GM12874 (cell line): ENCODE measurements around the gene KCNS3.

ENCODE experiments used
- TF ChIP-seq, protein P1 (sequence below): IDR thresholded peaks from 2 replicates; pipeline ENCODE4 v1.5.1; 2011; ENCODE audit warnings: low read depth, mild to moderate bottlenecking, control low read depth, low read length, moderate library complexity; ENCODE audit not compliant: insufficient read depth

KCNS3 gene

DNA sequence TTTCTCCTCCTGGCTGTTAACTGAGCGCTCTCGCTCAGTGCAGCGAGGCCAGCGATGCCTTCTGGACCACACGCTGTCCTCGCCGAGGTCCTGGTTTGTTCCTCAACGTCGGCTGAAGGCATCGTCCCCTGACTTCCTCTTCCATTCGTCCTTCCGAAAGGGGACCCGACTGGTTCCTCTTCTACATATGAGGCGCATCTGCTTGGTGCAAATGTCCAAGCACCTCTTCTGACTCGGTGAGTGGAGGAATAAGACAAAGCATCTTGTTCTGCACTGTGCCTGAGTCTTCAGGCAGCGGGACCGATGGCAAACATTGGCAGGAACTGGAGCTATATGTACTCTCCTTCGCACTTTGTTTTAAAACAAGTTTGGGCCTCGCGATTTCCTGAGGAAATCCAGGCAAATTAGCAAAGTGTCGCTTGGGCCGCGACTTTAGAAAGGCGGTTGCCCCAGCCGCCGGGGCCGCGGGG lies 621 bp upstream of the KCNS3 start:
- TF ChIP-seq, protein P1, sequence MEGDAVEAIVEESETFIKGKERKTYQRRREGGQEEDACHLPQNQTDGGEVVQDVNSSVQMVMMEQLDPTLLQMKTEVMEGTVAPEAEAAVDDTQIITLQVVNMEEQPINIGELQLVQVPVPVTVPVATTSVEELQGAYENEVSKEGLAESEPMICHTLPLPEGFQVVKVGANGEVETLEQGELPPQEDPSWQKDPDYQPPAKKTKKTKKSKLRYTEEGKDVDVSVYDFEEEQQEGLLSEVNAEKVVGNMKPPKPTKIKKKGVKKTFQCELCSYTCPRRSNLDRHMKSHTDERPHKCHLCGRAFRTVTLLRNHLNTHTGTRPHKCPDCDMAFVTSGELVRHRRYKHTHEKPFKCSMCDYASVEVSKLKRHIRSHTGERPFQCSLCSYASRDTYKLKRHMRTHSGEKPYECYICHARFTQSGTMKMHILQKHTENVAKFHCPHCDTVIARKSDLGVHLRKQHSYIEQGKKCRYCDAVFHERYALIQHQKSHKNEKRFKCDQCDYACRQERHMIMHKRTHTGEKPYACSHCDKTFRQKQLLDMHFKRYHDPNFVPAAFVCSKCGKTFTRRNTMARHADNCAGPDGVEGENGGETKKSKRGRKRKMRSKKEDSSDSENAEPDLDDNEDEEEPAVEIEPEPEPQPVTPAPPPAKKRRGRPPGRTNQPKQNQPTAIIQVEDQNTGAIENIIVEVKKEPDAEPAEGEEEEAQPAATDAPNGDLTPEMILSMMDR, result no peak

DNA sequence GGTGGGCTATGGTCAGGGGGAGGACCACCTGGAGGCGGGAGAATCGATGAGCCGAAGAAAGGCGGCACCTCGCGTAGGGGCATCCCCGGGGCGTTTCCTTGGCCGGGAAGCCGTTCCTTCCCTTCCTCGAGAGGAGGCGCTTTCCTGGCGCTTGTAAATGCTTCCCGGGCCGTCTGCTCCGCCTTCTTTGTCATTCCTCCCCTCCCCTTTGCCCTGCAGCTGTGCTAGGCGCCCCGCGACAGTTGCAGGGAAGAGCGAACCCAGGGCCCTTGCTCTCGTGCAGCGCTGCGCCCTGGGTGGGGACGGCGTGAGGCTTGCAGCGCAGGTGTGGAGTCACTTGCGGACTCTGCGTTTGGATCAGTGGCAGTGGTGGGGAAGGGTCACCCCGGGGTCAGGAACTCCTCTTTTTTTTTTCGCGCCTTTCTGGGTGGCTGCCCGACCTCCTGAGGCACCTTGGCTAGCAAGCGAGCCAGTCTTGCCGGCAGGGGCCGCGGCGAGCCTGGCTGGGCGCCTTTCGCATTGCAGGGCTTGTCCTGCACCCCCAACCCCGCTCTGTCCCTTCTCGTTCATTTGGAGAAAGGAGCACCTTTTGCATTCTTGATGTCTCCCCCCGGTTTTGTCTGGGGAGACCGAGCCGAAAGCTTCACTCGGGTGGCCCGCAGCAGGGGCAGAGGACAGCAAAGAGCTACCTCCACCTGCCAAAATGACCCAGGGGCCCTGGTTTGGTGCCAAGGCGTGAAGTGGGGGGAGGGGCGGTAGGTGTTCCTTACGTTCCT lies 858 bp downstream of the KCNS3 start:
- TF ChIP-seq, protein P1, result 0 out of 2 replicates have a peak, but pooled peaks have one; percentile 12

DNA sequence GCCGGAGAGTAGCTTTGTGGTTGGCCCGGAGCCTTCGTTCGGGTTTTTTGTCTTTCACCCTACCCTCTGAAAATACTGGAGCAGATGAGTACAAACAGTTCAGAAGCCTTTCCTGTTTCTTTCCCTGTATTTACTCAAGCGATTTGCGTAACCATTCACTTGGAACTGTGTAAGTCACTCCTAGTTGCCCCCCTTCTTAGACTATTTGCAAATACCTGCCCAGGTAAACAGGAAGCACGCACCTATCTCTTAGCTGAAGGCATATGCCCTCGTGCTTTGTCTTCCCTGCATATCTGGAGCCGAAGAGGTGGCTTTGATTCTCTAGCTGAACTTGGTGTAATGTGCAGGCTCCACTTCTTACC lies 1.4 kb downstream of the KCNS3 start:
- TF ChIP-seq, protein P1, result no peak

DNA sequence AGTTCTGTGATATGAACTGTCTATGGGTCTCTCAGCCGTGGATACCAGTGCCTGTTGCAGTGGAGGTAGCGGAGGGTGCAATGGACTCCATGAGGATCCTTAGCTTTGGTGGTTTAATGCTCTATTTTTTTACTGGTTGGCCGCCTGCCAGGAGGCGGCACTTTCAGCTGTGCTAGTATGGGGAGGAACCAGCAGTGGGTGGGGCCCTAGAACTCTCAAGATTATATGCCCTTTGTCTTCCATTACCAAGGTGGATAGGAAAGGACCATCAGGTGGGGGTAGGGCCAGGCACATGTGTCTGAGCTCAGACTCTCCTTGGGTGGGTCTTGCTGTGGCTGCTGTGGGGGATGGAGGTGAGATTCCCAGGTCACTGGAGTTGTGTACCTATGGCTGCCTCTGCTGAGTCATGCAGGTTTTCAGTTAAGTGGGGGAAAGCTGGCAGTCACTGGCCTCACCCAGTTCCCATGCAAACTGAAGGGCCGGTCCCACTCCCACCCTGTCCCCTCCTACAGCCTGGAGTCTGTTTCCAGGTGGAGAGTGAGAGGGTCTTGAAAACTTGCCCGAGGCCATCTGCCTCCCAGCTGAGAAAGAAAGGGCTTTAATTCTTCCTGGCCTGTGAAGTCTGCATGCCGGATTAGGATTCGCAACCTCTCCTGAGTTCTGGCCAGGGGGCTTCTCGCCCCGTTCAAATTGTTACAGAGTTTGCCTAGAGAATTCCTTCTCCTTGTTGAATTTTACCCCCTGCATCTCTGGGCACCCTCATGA lies 14.5 kb downstream of the KCNS3 start:
- TF ChIP-seq, protein P1, result no peak

DNA sequence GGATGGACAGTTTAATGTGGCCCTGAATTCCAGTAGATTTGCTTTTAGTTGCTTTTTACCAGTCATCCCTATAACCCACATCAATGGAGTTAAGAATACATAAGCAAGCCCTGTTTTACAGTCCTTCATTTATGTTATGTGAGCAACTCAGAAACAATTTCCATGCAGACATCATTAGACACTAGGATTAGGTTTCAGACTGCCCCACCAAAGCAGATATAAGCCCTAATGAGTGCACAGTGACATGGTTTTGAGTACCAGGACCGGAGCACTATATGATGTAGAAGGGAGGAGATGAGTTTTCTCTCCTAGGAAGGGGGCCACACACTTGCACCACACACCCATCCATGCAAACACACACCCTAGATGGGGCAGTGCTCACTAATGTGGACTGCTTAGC lies 15.5 kb downstream of the KCNS3 start:
- TF ChIP-seq, protein P1, result no peak

DNA sequence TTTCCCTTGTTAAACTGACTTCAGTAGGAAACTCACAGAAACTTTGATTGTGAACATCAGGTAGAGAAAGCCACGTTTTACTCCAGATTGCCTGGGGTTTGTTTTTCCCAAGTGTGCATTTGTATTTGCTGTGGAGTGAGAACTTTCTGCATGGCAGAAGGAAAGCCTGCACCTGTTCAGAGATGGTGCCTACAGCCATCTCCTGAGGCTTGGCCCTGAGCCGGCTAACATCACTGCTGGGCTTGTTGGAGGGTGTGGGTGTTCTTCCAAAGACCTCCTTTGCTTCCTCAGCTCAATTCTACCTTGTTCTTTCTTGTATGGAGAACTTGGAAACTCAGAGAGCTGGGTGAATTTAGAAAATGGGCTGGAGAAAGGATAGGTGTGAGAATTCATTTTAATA lies 16.1 kb downstream of the KCNS3 start:
- TF ChIP-seq, protein P1, result no peak

DNA sequence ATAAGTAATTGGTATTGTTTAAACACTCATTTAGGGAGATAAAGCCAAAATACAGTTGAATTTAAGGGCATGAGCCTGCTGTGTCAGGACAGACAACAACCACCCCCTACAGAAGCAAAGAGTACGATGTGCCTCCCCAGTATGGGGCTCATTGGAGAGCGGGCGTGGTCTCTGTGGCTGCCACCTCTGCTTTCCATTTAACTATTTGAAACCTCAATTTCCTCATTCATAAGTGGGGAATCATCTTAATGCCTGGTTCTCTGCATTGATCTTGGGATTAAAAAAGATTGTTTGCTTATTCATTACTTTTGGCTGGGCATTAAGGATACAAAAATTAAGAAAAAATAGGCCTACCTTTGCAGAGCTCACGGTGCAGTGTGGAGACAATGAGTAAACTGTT lies 21.4 kb downstream of the KCNS3 start:
- TF ChIP-seq, protein P1, result no peak
